Measurements from ENCODE around the gene PCYT1A.

Gene PCYT1A

GRCh38 chr3:196235452-196236122 is 51.9 kb downstream of the PCYT1A start:
- no peak overlapping the region for H2AFZ ChIP-seq
- H3K4me2 ChIP-seq (ENCODE audit: low read length): no peak overlapping the region
- H3K79me2 ChIP-seq: no peaks in the 10 kb centered on the region
- H3K9me3 ChIP-seq (ENCODE audit: control insufficient read depth, low read length): no peaks in the 10 kb centered on the region
- H3K27me3 ChIP-seq (ENCODE audit: control insufficient read depth, insufficient read depth, low read length): no peaks in the 10 kb centered on the region
- no peak overlapping the region for H3K9ac ChIP-seq
- H3K36me3 ChIP-seq (ENCODE audit: control insufficient read depth, insufficient read depth, low read length): no peaks in the 10 kb centered on the region
- no peak overlapping the region for H3K4me3 ChIP-seq (ENCODE audit: low read depth, low read length)
- TF ChIP-seq, protein P1, sequence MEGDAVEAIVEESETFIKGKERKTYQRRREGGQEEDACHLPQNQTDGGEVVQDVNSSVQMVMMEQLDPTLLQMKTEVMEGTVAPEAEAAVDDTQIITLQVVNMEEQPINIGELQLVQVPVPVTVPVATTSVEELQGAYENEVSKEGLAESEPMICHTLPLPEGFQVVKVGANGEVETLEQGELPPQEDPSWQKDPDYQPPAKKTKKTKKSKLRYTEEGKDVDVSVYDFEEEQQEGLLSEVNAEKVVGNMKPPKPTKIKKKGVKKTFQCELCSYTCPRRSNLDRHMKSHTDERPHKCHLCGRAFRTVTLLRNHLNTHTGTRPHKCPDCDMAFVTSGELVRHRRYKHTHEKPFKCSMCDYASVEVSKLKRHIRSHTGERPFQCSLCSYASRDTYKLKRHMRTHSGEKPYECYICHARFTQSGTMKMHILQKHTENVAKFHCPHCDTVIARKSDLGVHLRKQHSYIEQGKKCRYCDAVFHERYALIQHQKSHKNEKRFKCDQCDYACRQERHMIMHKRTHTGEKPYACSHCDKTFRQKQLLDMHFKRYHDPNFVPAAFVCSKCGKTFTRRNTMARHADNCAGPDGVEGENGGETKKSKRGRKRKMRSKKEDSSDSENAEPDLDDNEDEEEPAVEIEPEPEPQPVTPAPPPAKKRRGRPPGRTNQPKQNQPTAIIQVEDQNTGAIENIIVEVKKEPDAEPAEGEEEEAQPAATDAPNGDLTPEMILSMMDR (IDR thresholded peaks at IDR 0.05): no peak
- no peaks in the 10 kb centered on the region for H3K4me1 ChIP-seq
- no peak overlapping the region for H3K27ac ChIP-seq

GRCh38 chr3:196232882-196233251 is 54.7 kb downstream of the PCYT1A start:
- Histone ChIP-seq H3K9me3 (ENCODE audit: control insufficient read depth, low read length) (no peaks in the 10 kb centered on the region), H3K36me3 (ENCODE audit: control insufficient read depth, insufficient read depth, low read length) (no peaks in the 10 kb centered on the region), H3K27me3 (ENCODE audit: control insufficient read depth, insufficient read depth, low read length) (no peaks in the 10 kb centered on the region), H3K4me2 (ENCODE audit: low read length) (no peak overlapping the region), H3K9ac (no peak overlapping the region), H3K4me1 (no peaks in the 10 kb centered on the region), H3K27ac (no peak overlapping the region), H2AFZ (no peak overlapping the region), H3K79me2 (no peaks in the 10 kb centered on the region), H3K4me3 (ENCODE audit: low read depth, low read length) (no peak overlapping the region)
- TF ChIP-seq, protein P1 (IDR thresholded peaks at IDR 0.05): no peak

- Histone ChIP-seq H3K9me3 (ENCODE audit: control insufficient read depth, low read length) (no peaks in the 10 kb centered on the region), H3K9ac (no peak overlapping the region), H3K27me3 (ENCODE audit: control insufficient read depth, insufficient read depth, low read length) (no peaks in the 10 kb centered on the region), H2AFZ (no peak overlapping the region), H3K4me1 (no peaks in the 10 kb centered on the region), H3K79me2 (no peaks in the 10 kb centered on the region), H3K27ac (no peak overlapping the region), H3K4me3 (ENCODE audit: low read depth, low read length) (no peak overlapping the region), H3K36me3 (ENCODE audit: control insufficient read depth, insufficient read depth, low read length) (no peaks in the 10 kb centered on the region), H3K4me2 (ENCODE audit: low read length) (no peak overlapping the region)
- TF ChIP-seq, protein P1 (IDR thresholded peaks at IDR 0.05): no peak
Measured at GRCh38 chr3:196232154-196232881, 55.2 kb downstream of the PCYT1A start.

- Histone ChIP-seq H3K27me3 (ENCODE audit: control insufficient read depth, insufficient read depth, low read length) (no peaks in the 10 kb centered on the region), H3K36me3 (ENCODE audit: control insufficient read depth, insufficient read depth, low read length) (no peaks in the 10 kb centered on the region), H3K79me2 (no peaks in the 10 kb centered on the region), H3K4me2 (ENCODE audit: low read length) (no peak overlapping the region), H3K4me3 (ENCODE audit: low read depth, low read length) (no peak overlapping the region), H3K9me3 (ENCODE audit: control insufficient read depth, low read length) (no peaks in the 10 kb centered on the region), H2AFZ (no peak overlapping the region), H3K4me1 (no peaks in the 10 kb centered on the region), H3K27ac (no peak overlapping the region), H3K9ac (no peak overlapping the region)
- TF ChIP-seq, protein P1 (IDR thresholded peaks at IDR 0.05): no peak
Measured at GRCh38 chr3:196227629-196228493, 59.7 kb downstream of the PCYT1A start.

Measured in parathyroid adenoma (tissue), 2 donors.